ENCODE measurements around the gene DOK5.

The DOK5 gene

DNA sequence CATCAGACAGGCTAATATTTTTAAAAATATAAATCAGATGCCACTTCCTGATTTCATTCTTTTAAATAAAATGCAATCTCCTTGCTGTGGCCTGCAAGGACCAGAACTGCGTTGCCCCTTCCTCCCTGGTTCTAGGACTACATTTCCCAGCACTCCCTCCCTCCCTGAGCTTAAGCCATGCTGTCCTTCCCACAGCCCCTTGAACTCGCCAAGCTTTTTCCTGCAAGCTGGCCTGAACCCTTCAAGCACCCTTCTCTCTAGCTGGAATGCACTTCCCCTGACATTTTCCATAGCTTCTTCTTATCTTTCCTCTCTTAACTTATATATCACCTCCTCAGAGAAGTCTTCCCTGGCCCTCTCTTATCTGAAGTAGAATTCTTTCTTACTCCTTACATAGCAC is 6.1 kb upstream of the DOK5 start:
- no peak overlapping the region for H3K4me3 ChIP-seq (ENCODE audit: low read depth, low read length)
- TF ChIP-seq, protein P1, sequence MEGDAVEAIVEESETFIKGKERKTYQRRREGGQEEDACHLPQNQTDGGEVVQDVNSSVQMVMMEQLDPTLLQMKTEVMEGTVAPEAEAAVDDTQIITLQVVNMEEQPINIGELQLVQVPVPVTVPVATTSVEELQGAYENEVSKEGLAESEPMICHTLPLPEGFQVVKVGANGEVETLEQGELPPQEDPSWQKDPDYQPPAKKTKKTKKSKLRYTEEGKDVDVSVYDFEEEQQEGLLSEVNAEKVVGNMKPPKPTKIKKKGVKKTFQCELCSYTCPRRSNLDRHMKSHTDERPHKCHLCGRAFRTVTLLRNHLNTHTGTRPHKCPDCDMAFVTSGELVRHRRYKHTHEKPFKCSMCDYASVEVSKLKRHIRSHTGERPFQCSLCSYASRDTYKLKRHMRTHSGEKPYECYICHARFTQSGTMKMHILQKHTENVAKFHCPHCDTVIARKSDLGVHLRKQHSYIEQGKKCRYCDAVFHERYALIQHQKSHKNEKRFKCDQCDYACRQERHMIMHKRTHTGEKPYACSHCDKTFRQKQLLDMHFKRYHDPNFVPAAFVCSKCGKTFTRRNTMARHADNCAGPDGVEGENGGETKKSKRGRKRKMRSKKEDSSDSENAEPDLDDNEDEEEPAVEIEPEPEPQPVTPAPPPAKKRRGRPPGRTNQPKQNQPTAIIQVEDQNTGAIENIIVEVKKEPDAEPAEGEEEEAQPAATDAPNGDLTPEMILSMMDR (IDR thresholded peaks at IDR 0.05; ENCODE audit: borderline replicate concordance, insufficient read depth, low read depth, low read length): no peak

DNA sequence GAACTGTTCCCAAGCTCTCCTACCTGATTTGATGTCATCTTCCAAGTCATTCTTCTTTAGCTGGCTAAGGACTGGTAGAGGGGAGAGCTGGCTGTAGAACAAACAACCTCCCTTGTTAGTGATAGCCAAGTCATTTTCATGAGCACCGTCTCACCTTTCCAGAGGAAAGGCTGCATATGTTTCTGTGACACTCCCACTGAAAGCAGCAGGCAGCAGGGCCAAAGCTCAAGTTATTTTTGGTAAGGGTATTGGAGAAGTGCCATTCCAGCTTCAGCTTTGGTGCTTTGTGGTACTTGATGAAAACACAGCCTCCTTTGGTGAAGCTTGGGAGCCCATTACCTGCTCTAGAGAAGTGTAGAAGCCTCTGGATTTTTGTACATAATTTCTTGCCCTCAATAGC is 5.4 kb upstream of the DOK5 start:
- TF ChIP-seq, protein P1 (IDR thresholded peaks at IDR 0.05; ENCODE audit: borderline replicate concordance, insufficient read depth, low read depth, low read length): no peak
- no peak overlapping the region for H3K4me3 ChIP-seq (ENCODE audit: low read depth, low read length)

DNA sequence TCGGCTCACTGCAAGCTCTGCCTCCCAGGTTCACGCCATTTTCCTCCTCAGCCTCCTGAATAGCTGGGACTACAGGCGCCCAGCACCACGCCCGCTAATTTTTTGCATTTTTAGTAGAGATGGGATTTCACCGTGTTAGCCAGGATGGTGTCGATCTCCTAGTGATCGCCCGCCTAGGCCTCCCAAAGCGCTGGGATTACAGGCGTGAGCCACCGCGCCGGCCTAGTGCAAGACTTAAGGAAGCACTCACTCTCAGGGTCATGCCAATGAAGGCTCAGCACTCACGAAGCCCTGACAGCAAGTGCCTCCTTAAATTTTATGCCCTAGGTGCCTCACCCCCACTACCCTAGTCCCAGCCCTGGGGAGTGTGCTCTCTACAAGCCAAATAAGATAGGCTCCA is 4.7 kb upstream of the DOK5 start:
- no peak overlapping the region for H3K4me3 ChIP-seq (ENCODE audit: low read depth, low read length)
- TF ChIP-seq, protein P1 (IDR thresholded peaks at IDR 0.05; ENCODE audit: borderline replicate concordance, insufficient read depth, low read depth, low read length): no peak

DNA sequence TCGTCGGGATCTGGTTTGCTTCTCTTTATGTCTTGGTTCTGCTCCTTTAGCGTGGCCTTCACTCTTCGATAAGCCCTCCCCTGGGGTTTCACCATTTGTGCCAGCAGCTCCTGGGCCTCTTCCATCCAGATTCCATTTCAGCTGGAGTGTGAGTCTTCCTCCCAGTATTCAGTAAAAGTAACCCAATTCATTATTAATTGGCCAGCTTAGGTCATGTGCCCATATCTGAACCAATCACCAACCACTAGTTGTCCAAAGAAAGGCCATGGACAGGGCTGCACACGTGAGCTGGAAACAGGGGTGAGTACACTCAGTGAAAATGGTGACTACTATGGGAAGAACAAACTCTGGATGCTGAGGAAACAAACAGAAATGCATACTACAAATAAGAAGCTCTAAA is 2.8 kb upstream of the DOK5 start:
- TF ChIP-seq, protein P1 (IDR thresholded peaks at IDR 0.05; ENCODE audit: borderline replicate concordance, insufficient read depth, low read depth, low read length): no peak
- no peak overlapping the region for H3K4me3 ChIP-seq (ENCODE audit: low read depth, low read length)

DNA sequence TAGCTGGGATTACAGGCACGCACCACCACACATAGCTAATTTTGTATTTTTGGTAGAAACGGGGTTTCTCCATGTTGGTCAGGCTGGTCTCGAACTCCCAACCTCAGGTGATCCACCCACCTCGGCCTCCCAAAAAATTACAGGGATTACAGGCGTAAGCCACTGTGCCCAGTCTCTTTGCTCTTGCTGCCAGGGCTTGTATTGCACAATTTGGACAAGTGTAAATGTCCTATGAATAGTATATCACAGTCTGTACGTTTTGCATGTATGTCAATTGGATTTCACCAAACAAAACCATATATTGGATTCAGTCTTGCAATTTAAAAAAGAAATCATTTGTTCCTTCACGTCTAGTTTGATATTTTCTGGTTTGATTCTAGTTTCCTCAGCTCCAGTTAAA is 2.1 kb upstream of the DOK5 start:
- no peak overlapping the region for H3K4me3 ChIP-seq (ENCODE audit: low read depth, low read length)

DNA sequence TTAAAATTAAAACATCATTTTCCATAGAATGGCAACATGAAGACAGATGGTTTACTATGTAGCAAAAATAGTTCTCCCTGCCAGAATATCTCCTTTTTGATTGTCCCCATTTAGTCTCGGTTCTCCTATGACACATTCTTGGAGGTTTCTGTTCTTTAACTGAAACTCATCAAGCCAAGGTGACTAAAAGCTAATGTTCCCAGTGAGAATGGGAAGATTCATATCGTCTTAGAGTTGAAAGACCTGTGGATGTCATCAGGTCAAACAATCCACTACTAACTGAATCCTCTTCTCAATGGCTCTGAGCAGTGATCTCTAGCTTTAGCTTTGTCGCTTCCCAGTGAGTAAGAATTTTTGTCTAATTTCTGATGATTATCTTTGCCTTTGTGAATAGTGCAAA is 1.3 kb upstream of the DOK5 start:
- H3K4me3 ChIP-seq (ENCODE audit: low read depth, low read length): no peak overlapping the region
- TF ChIP-seq, protein P1 (IDR thresholded peaks at IDR 0.05; ENCODE audit: borderline replicate concordance, insufficient read depth, low read depth, low read length): no peak

More for the DNA sequence above, 2.1 kb upstream of the DOK5 start:
- TF ChIP-seq, protein P1 (IDR thresholded peaks at IDR 0.05; ENCODE audit: borderline replicate concordance, insufficient read depth, low read depth, low read length): no peak

DNA sequence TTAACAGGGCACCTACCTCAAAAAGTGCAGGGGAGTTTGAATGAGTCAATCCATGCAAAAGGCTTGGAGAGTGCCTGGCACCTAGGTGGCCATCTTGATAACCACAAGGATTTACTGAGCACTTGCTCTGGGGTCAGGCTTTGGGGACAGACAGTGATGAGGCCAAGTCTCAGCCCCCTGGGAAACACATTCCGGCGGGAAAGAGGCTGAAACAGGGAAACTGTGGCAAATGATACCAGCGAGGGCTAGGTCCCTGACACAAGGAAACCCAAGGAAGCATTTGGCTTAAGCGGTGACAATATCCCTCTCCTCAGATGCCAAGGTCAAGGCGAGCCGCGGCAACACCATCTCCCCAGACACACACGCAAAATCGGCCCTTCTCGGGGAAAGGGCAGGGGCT is 527 bp upstream of the DOK5 start:
- TF ChIP-seq, protein P1 (IDR thresholded peaks at IDR 0.05; ENCODE audit: borderline replicate concordance, insufficient read depth, low read depth, low read length): no peak
- H3K4me3 ChIP-seq (ENCODE audit: low read depth, low read length): no peak overlapping the region
